Activated CD8-positive, alpha-beta T cell treated with anti-CD3 and anti-CD28 coated beads, Interleukin-2, amount 10 ng/mL, durations not matched to agents 7 days and 5 days (primary cell): ENCODE measurements around the gene NXPE3. TPM values are rescaled to one million over a fixed set of nuclear protein-coding genes. Genes with fewer than 3 reads are reported as not detected.

Experiments
- ATAC-seq: fragments of 150-1000 bp; cut with Tn5 transposase; one replicate; pipeline ENCODE4 v1.10.0; 2021; ENCODE audit warnings: moderate library complexity
- CTCF ChIA-PET: fragments of 350-600 bp; sonication (Branson Sonifier 250); formaldehyde crosslinking; loops from one replicate; lab custom pipeline; 2021; ENCODE audit warnings: antibody characterized with exemption; lab: Charles Lee
- POLR2A ChIA-PET: fragments of 350-600 bp; sonication (Branson Sonifier 250); formaldehyde crosslinking; loops from one replicate; lab custom pipeline; 2021; ENCODE audit warnings: antibody characterized with exemption; lab: Charles Lee
- DNase-seq: peaks from one replicate; pipeline ENCODE4 v3.0.0-alpha.2; 2020
- H3K27ac Mint-ChIP-seq: one replicate; pipeline ENCODE4 v1.8.0; 2021; ENCODE audit warnings: mild to moderate bottlenecking, mixed read lengths
- H3K27me3 Mint-ChIP-seq: one replicate; pipeline ENCODE4 v1.8.0; 2021; ENCODE audit warnings: low read depth, mixed read lengths
- H3K36me3 Mint-ChIP-seq: one replicate; pipeline ENCODE4 v1.8.0; 2021; ENCODE audit warnings: low read depth, mixed read lengths
- H3K4me1 Mint-ChIP-seq: one replicate; pipeline ENCODE4 v1.8.0; 2021; ENCODE audit warnings: low read depth, mixed read lengths
- H3K4me3 Mint-ChIP-seq: one replicate; pipeline ENCODE4 v1.8.0; 2021; ENCODE audit warnings: mild to moderate bottlenecking, mixed read lengths
- H3K9me3 Mint-ChIP-seq: one replicate; pipeline ENCODE4 v1.8.0; 2022; ENCODE audit warnings: mixed read lengths; ENCODE audit not compliant: insufficient read depth
- total RNA-seq, 2 experiments: library from RNA; stranded (reverse); gene quantifications; one replicate each; pipeline ENCODE4 v1.2.3, GENCODE V29; 2021

The NXPE3 gene
- total RNA-seq, 2 experiments from 2014 or later: 25.7 to 29.5 TPM

GRCh38 chr3:101828691-101829436 lies 49.9 kb downstream of the NXPE3 start:
- Mint-ChIP-seq H3K4me1 (peaks cover 72% of the 10 kb centered on the region), H3K9me3 (no peaks in the 10 kb centered on the region), H3K4me3 (peak overlapping the region; percentile 93), H3K27ac (peak overlapping the region; percentile 93), H3K36me3 (peaks cover 25% of the 10 kb centered on the region), H3K27me3 (no peaks in the 10 kb centered on the region)
- POLR2A ChIA-PET: interaction anchor here (0.9 to 16.4 kb wide), 4 partner anchors 11 to 117 kb away, joined by 4 to 298 read pairs (median 6); partner anchors contain the start of gene NFKBIZ
- CTCF ChIA-PET: interaction anchor here (0.9 to 3.1 kb wide), 10 partner anchors 10 to 401 kb away, joined by 3 to 18 read pairs (median 4); partner anchors contain the start of gene NFKBIZ
- peak; percentile 69 for DNase-seq
- ATAC-seq: peak; percentile 79

- peak overlapping the region; percentile 93 for H3K4me3 Mint-ChIP-seq
- peak overlapping the region; percentile 93 for H3K27ac Mint-ChIP-seq
- no peak for ATAC-seq
- ChIA-PET CTCF (interaction anchor here (0.7 to 3.1 kb wide), 11 partner anchors 10 to 400 kb away, joined by 3 to 18 read pairs (median 3); no protein-coding TSS in a partner anchor), POLR2A (interaction anchor here (1.4 to 16.4 kb wide), 2 partner anchors 12 to 22 kb away, joined by 6 to 298 read pairs; partner anchors contain the start of gene NFKBIZ)
- DNase-seq: no peak
- H3K9me3 Mint-ChIP-seq: no peaks in the 10 kb centered on the region
- H3K4me1 Mint-ChIP-seq: peaks cover 75% of the 10 kb centered on the region
- H3K27me3 Mint-ChIP-seq: no peaks in the 10 kb centered on the region
- H3K36me3 Mint-ChIP-seq: peaks cover 23% of the 10 kb centered on the region
These were observed 50.4 kb downstream of the NXPE3 start for GRCh38 chr3:101829437-101829830.

- H3K27me3 Mint-ChIP-seq: no peaks in the 10 kb centered on the region
- peaks cover 78% of the 10 kb centered on the region for H3K4me1 Mint-ChIP-seq
- peak overlapping the region; percentile 93 for H3K4me3 Mint-ChIP-seq
- ChIA-PET CTCF (interaction anchor here (0.7 to 3.1 kb wide), 11 partner anchors 9 to 400 kb away, joined by 3 to 18 read pairs (median 3); no protein-coding TSS in a partner anchor), POLR2A (interaction anchor here (1.4 to 16.4 kb wide), 2 partner anchors 12 to 21 kb away, joined by 6 to 298 read pairs; partner anchors contain the start of gene NFKBIZ)
- no peak for ATAC-seq
- no peak for DNase-seq
- peak overlapping the region; percentile 22 for H3K27ac Mint-ChIP-seq
- H3K9me3 Mint-ChIP-seq: no peaks in the 10 kb centered on the region
- peaks cover 23% of the 10 kb centered on the region for H3K36me3 Mint-ChIP-seq
These were observed 50.9 kb downstream of the NXPE3 start for GRCh38 chr3:101829874-101830273.

- POLR2A ChIA-PET: interaction anchor here (1.3 to 16.4 kb wide), 2 partner anchors 18 to 109 kb away, joined by 3 to 298 read pairs; partner anchors contain the start of genes CEP97 and NFKBIZ
- peaks cover 30% of the 10 kb centered on the region for H3K36me3 Mint-ChIP-seq
- no peaks in the 10 kb centered on the region for H3K27me3 Mint-ChIP-seq
- no peaks in the 10 kb centered on the region for H3K9me3 Mint-ChIP-seq
- DNase-seq (no peak), ATAC-seq (peak; percentile 17)
- no peak overlapping the region for H3K4me3 Mint-ChIP-seq
- H3K27ac Mint-ChIP-seq: no peak overlapping the region
- peaks cover 68% of the 10 kb centered on the region for H3K4me1 Mint-ChIP-seq
- CTCF ChIA-PET: interaction anchor here (0.9 kb wide), 1 partner anchor 31 kb away, joined by 3 read pairs; no protein-coding TSS in a partner anchor
These were observed 54.5 kb downstream of the NXPE3 start for GRCh38 chr3:101833446-101833974.

GRCh38 chr3:101835676-101836075 lies 56.7 kb downstream of the NXPE3 start:
- no peak for DNase-seq
- no peak overlapping the region for H3K27ac Mint-ChIP-seq
- peaks cover 55% of the 10 kb centered on the region for H3K4me1 Mint-ChIP-seq
- H3K9me3 Mint-ChIP-seq: no peaks in the 10 kb centered on the region
- CTCF ChIA-PET: interaction anchor here (1.1 to 1.3 kb wide), 3 partner anchors 9 to 390 kb away, joined by 3 to 5 read pairs (median 5); no protein-coding TSS in a partner anchor
- POLR2A ChIA-PET: interaction anchor here (16.4 kb wide), 1 partner anchor 16 kb away, joined by 298 read pairs; the partner anchor contains the start of gene NFKBIZ
- H3K27me3 Mint-ChIP-seq: no peaks in the 10 kb centered on the region
- no peak overlapping the region for H3K4me3 Mint-ChIP-seq
- ATAC-seq: no peak
- peaks cover 29% of the 10 kb centered on the region for H3K36me3 Mint-ChIP-seq

GRCh38 chr3:101836160-101836559 lies 57.1 kb downstream of the NXPE3 start:
- ChIA-PET POLR2A (interaction anchor here (0.8 to 16.4 kb wide), 2 partner anchors 15 to 250 kb away, joined by 3 to 298 read pairs; partner anchors contain the start of gene NFKBIZ), CTCF (interaction anchor here (0.9 to 1.2 kb wide), 3 partner anchors 8 to 22 kb away, joined by 3 to 5 read pairs (median 3); no protein-coding TSS in a partner anchor)
- Mint-ChIP-seq H3K4me3 (no peak overlapping the region), H3K9me3 (no peaks in the 10 kb centered on the region), H3K4me1 (peaks cover 51% of the 10 kb centered on the region), H3K27ac (no peak overlapping the region), H3K27me3 (no peaks in the 10 kb centered on the region), H3K36me3 (peaks cover 34% of the 10 kb centered on the region)
- no peak for DNase-seq
- ATAC-seq: no peak

GRCh38 chr3:101836652-101837598 lies 57.9 kb downstream of the NXPE3 start:
- Mint-ChIP-seq H3K27ac (no peak overlapping the region), H3K36me3 (peaks cover 36% of the 10 kb centered on the region), H3K9me3 (no peaks in the 10 kb centered on the region), H3K27me3 (no peaks in the 10 kb centered on the region), H3K4me3 (no peak overlapping the region), H3K4me1 (peaks cover 46% of the 10 kb centered on the region)
- ChIA-PET CTCF (interaction anchor here (0.9 kb wide), 2 partner anchors 23 to 388 kb away, joined by 3 read pairs; no protein-coding TSS in a partner anchor), POLR2A (interaction anchor here (0.8 to 16.4 kb wide), 2 partner anchors 14 to 249 kb away, joined by 3 to 298 read pairs; partner anchors contain the start of gene NFKBIZ)
- DNase-seq: no peak
- ATAC-seq: no peak

- POLR2A ChIA-PET: interaction anchor here (0.7 to 16.4 kb wide), 3 partner anchors 11 to 114 kb away, joined by 3 to 298 read pairs (median 5); partner anchors contain the start of gene NFKBIZ
- CTCF ChIA-PET: interaction anchor here (1.1 to 1.7 kb wide), 4 partner anchors 9 to 391 kb away, joined by 3 to 5 read pairs (median 4); no protein-coding TSS in a partner anchor
- Mint-ChIP-seq H3K27ac (no peak overlapping the region), H3K36me3 (peaks cover 27% of the 10 kb centered on the region), H3K27me3 (no peaks in the 10 kb centered on the region), H3K4me1 (peaks cover 31% of the 10 kb centered on the region), H3K9me3 (no peaks in the 10 kb centered on the region), H3K4me3 (no peak overlapping the region)
- ATAC-seq (no peak), DNase-seq (no peak)
These were observed 59.7 kb downstream of the NXPE3 start for GRCh38 chr3:101838691-101839090.

- DNase-seq: no peak
- Mint-ChIP-seq H3K27me3 (no peaks in the 10 kb centered on the region), H3K9me3 (no peaks in the 10 kb centered on the region), H3K27ac (no peak overlapping the region), H3K4me3 (no peak overlapping the region), H3K4me1 (peaks cover 18% of the 10 kb centered on the region), H3K36me3 (peaks cover 26% of the 10 kb centered on the region)
- POLR2A ChIA-PET: interaction anchor here (1.0 to 16.4 kb wide), 2 partner anchors 11 to 122 kb away, joined by 3 to 298 read pairs; partner anchors contain the start of gene NFKBIZ
- ATAC-seq: no peak
- CTCF ChIA-PET: interaction anchor here (1.0 to 1.2 kb wide), 2 partner anchors 12 to 389 kb away, joined by 3 read pairs; no protein-coding TSS in a partner anchor
These were observed 61.1 kb downstream of the NXPE3 start for GRCh38 chr3:101840066-101840465.

- ChIA-PET CTCF (interaction anchor here (1.0 kb wide), 1 partner anchor 40 kb away, joined by 3 read pairs; no protein-coding TSS in a partner anchor), POLR2A (interaction anchor here (0.6 to 16.4 kb wide), 4 partner anchors 9 to 25 kb away, joined by 3 to 298 read pairs (median 5); partner anchors contain the start of gene NFKBIZ)
- H3K9me3 Mint-ChIP-seq: no peaks in the 10 kb centered on the region
- ATAC-seq (no peak), DNase-seq (no peak)
- H3K27ac Mint-ChIP-seq: no peak overlapping the region
- peaks cover 25% of the 10 kb centered on the region for H3K36me3 Mint-ChIP-seq
- H3K4me3 Mint-ChIP-seq: no peak overlapping the region
- peaks cover 10% of the 10 kb centered on the region for H3K4me1 Mint-ChIP-seq
- H3K27me3 Mint-ChIP-seq: no peaks in the 10 kb centered on the region
These were observed 63.4 kb downstream of the NXPE3 start for GRCh38 chr3:101842245-101842934.
